ENCODE data around the gene IL1A. TPM values are rescaled to one million over a fixed set of nuclear protein-coding genes. Genes with fewer than 3 reads are reported as not detected.

Gene IL1A
- total RNA-seq, 1 experiment from 2014 or later, result 0.10 TPM

DNA sequence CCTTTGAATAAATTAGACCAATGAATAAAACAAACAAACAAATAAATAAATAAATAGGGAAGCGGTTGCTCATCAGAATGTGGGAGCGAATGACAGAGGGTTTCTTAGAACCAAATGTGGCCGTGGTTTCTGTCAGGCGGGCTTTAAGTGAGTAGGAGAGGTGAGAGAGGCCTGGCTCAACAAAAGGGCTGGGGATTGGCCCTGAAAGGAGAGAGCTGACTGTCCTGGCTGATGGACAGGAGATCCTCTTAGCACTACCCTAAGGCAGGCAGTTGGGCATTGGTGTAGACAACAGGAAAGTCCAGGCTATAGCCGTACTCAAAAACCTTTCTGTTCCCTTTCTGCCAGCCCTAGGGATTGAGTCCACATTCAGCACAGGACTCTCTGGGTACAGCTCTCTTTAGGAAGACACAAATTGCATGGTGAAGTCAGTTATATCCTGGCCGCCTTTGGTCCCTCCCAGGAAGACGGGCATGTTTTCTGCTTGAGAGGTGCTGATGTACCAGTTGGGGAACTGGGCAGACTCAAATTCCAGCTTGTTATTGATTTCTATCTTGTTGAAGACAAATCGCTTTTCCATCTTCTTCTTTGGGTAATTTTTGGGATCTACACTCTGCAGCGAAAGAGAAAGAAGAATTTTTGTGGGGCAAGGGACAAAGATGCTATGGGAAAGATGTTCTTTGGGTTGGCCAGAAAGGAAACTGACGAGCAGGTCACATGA is 45.8 kb upstream of the IL1A start:
- POLR2A ChIA-PET, result interaction anchor here (1.3 kb wide), 1 partner anchor 11 kb away, joined by 3 read pairs; no protein-coding TSS in a partner anchor
- intact Hi-C loops (cut with micrococcal nuclease), result no loop called here
- CTCF ChIA-PET, result no interaction called here

More for the DNA sequence above, 45.8 kb upstream of the IL1A start:
- Histone ChIP-seq H3K36me3 (ENCODE audit: control insufficient read depth in 1 of 2, insufficient read depth in 2 of 2, low read length in 2 of 2) (no peaks in the 10 kb centered on the region), H3K4me2 (ENCODE audit: low read length) (no peak overlapping the region), H3K9me2 (ENCODE audit: insufficient read depth) (no peaks in the 10 kb centered on the region), H3K27ac (ENCODE audit: low read depth, low read length) (no peak overlapping the region), H3K4me3 (replicated peaks in 1 of 2; ENCODE audit: low read depth in 1 of 2, low read length in 2 of 2) (no peak overlapping the region), H3K79me2 (ENCODE audit: insufficient read depth, low read length) (no peaks in the 10 kb centered on the region), H3K27me3 (ENCODE audit: insufficient read depth, low read length) (no peaks in the 10 kb centered on the region), H3K4me1 (ENCODE audit: control insufficient read depth in 1 of 2, insufficient read depth in 2 of 2, low read length in 2 of 2) (peaks cover 12% of the 10 kb centered on the region in 2 experiments), H3K9me3 (ENCODE audit: control insufficient read depth in 1 of 2, insufficient read depth in 1 of 2, low read depth in 1 of 2, low read length in 2 of 2) (no peaks in the 10 kb centered on the region), H4K20me1 (ENCODE audit: insufficient read depth) (no peaks in the 10 kb centered on the region), H3K9ac (ENCODE audit: low read length) (no peak overlapping the region), H2AFZ (ENCODE audit: low read depth, low read length, poor library complexity, severe bottlenecking) (no peak overlapping the region)
- ATAC-seq, result no peak
- TF ChIP-seq, protein P1, sequence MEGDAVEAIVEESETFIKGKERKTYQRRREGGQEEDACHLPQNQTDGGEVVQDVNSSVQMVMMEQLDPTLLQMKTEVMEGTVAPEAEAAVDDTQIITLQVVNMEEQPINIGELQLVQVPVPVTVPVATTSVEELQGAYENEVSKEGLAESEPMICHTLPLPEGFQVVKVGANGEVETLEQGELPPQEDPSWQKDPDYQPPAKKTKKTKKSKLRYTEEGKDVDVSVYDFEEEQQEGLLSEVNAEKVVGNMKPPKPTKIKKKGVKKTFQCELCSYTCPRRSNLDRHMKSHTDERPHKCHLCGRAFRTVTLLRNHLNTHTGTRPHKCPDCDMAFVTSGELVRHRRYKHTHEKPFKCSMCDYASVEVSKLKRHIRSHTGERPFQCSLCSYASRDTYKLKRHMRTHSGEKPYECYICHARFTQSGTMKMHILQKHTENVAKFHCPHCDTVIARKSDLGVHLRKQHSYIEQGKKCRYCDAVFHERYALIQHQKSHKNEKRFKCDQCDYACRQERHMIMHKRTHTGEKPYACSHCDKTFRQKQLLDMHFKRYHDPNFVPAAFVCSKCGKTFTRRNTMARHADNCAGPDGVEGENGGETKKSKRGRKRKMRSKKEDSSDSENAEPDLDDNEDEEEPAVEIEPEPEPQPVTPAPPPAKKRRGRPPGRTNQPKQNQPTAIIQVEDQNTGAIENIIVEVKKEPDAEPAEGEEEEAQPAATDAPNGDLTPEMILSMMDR (IDR thresholded peaks at IDR 0.05 in 2 of 3, conservative IDR thresholded peaks at IDR 0.05 in 1 of 3; ENCODE audit: borderline replicate concordance in 1 of 3, insufficient read depth in 1 of 3, low read depth in 2 of 3, low read length in 2 of 3), result no peak
- TF ChIP-seq SRF (IDR thresholded peaks at IDR 0.05; ENCODE audit: low read depth) (no peak), TCF7L2 (IDR thresholded peaks at IDR 0.05; ENCODE audit: borderline replicate concordance, extremely low read depth, insufficient read depth, insufficient read length) (no peak), RAD21 (IDR thresholded peaks at IDR 0.05; ENCODE audit: low read depth) (no peak), JUND (IDR thresholded peaks at IDR 0.05) (no peak), SIN3A (IDR thresholded peaks at IDR 0.05; ENCODE audit: low read depth) (no peak), MAX (IDR thresholded peaks at IDR 0.05) (no peak), EZH2 (IDR thresholded peaks at IDR 0.05) (no peak), CBX3 (IDR thresholded peaks at IDR 0.05; ENCODE audit: low read depth) (no peak), ELF1 (IDR thresholded peaks at IDR 0.05; ENCODE audit: borderline replicate concordance, low read depth) (no peak), SP1 (IDR thresholded peaks at IDR 0.05; ENCODE audit: low read depth) (no peak), ZBTB33 (IDR thresholded peaks at IDR 0.05; ENCODE audit: extremely low read depth, insufficient replicate concordance, low read length) (no peak)
- TF ChIP-seq, protein P2, sequence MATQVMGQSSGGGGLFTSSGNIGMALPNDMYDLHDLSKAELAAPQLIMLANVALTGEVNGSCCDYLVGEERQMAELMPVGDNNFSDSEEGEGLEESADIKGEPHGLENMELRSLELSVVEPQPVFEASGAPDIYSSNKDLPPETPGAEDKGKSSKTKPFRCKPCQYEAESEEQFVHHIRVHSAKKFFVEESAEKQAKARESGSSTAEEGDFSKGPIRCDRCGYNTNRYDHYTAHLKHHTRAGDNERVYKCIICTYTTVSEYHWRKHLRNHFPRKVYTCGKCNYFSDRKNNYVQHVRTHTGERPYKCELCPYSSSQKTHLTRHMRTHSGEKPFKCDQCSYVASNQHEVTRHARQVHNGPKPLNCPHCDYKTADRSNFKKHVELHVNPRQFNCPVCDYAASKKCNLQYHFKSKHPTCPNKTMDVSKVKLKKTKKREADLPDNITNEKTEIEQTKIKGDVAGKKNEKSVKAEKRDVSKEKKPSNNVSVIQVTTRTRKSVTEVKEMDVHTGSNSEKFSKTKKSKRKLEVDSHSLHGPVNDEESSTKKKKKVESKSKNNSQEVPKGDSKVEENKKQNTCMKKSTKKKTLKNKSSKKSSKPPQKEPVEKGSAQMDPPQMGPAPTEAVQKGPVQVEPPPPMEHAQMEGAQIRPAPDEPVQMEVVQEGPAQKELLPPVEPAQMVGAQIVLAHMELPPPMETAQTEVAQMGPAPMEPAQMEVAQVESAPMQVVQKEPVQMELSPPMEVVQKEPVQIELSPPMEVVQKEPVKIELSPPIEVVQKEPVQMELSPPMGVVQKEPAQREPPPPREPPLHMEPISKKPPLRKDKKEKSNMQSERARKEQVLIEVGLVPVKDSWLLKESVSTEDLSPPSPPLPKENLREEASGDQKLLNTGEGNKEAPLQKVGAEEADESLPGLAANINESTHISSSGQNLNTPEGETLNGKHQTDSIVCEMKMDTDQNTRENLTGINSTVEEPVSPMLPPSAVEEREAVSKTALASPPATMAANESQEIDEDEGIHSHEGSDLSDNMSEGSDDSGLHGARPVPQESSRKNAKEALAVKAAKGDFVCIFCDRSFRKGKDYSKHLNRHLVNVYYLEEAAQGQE (IDR thresholded peaks at IDR 0.05; ENCODE audit: low read depth), result no peak
- BruUV-seq (replicated peaks), result no TSS peak
- RAD21 ChIA-PET (ENCODE audit: low non-redundant PET in 1 of 2, low total read pairs in 2 of 2, uncharacterized antibody in 2 of 2, unreplicated experiment in 2 of 2), result no interaction called here
- DNase-seq (ENCODE audit: low read depth, low spot score), result no peak

All from HCT116 (cell line).